CD4-positive, alpha-beta T cell treated with Interleukin-1 beta for 1 hour (primary cell): ENCODE measurements around the gene NUDT4.
"Not testable (repeated sequence)": the region's sequence is repeated elsewhere in the genome, so short reads cannot be mapped to it uniquely, and the experiment has no call there.

Experiments used
- DNase-seq, 2 donors: peaks; one replicate each; pipeline ENCODE4 v3.0.0-alpha.2; 2020 to 2022

NUDT4 gene

DNA sequence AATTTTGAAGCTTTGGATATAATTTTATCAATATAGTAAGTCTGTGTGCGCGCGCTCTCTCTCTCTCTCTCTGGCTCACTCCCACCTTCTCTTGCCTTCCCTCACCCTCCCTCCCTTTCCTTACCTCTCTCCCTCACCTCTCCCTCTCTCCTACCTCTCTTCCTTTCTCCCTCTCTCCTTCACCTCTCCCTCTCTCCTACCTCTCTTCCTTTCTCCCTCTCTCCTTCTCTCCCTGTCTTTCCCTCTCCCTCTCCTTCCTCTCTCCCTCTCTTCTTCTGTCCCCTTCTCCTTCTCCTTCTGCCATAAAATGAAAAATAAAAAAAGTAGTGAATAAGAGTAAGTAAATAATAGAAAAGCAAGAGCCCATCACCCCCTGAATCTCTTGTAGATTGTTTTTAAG is 9.0 kb upstream of the NUDT4 start:
- DNase-seq = no peak

- DNase-seq = no peak
These were observed 8.2 kb upstream of the NUDT4 start for GRCh38 chr12:93369505-93369904.

GRCh38 chr12:93370947-93371346 is 6.8 kb upstream of the NUDT4 start:
- DNase-seq = no peak

DNA sequence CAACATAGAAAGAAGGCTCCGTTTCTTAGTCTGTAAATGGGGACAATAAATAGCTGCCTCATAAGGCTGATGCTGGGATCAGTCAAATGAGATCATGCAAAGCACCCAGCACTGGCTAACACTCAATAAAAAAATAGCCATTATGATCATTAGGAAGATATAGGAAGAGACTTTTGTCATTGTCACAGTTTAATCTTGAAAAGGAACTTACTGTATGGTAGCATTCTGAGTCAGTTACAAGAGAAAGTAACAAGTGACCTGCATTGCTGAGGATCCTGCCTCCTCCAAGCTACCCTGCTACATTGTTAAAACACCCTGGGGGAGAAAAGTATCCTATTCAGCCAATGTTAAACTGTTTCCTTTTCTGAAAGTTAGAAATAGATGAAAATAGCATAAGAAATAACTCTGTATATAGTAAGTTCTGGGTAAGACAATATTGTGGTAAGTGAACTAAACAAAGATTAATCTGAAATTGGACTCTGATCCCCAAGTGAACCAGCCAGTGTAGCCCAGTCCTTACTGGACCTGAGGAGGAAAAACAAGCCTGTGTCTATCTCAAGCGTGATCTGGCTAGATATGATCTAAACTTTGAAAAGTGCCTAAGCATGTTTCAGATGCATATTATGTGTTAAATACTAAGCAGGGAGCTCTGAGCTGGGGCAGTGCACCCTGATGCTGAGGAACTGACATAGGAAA is 3.6 kb upstream of the NUDT4 start:
- DNase-seq = no peak

DNA sequence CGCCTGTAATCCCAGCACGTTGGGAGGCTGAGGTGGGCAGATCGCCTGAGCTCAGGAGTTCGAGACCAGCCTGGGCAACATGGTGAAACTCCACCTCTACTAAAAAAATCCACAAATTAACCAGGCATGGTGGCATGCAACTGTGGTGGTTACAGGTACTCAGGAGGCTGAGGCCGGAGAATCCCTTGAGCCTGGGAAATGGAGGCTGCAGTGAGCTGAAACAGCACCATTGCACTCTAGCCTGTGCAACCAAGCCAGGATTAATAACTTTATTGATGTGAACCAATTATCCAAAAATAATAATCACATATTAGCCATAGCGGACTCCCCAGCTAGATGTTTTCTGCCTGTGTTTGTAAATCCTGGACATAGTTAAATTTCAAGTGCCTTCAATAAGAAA is 1.8 kb upstream of the NUDT4 start:
- DNase-seq = no peak

DNA sequence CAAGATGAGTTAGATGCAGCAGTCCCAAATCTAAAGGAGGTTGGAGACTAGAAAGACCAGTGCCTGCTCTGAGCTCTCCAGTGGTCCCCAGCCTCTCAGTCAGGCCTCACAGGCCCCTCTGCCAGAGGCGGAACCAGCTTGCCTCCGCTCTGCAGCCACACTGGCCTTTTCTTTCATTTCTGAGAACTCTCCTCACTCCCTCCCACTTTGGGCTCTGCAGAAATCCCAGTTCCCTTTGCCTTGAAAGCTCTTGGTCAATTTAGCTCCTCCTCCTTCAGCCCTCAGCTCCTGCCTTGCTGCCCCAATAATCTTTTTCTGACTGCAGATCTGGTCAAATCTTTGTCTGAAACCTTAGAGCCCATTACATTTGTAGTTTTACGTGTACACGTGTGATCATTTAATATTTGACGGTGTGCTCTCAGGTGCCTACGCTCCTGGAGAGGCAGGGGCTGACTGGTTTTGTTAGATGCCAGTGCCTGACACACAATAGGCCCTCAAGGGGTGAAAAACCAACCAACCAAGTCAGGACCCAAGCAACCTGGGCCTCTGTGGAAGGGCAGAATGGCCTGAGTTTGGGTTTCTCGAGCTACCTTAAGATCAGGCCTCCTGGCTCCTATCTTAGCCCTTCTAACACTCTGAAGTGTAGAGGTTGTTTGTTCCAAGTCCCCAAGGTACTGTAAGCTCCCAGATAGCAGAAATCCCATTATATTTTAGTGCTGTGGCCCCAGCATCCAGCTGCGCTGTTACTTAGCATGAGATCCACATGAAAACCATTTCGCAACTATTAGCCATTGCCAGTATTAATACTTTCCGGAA is 1.1 kb upstream of the NUDT4 start:
- no peak for DNase-seq

- peak; percentile 47 to 56 for DNase-seq
These were observed 672 bp downstream of the NUDT4 start for GRCh38 chr12:93378196-93378997.

DNA sequence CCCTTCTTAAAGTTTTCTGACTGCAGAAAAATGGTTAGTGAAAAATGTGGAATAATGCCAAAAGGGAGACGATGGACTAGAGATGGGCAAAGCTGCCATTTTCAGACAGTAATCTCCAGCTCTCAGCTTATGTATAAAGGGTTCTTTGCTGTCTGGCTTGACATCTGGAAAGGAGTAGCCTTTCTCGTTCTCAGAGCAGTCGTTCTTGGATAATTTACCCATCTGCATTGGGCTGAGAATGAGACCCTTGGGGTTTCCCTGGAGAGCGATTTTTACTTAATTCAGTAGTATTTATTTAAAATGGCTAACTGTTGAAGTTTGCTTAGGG is 1.2 kb downstream of the NUDT4 start:
- no peak for DNase-seq

GRCh38 chr12:93379326-93379980 is 1.7 kb downstream of the NUDT4 start:
- DNase-seq = no peak

DNA sequence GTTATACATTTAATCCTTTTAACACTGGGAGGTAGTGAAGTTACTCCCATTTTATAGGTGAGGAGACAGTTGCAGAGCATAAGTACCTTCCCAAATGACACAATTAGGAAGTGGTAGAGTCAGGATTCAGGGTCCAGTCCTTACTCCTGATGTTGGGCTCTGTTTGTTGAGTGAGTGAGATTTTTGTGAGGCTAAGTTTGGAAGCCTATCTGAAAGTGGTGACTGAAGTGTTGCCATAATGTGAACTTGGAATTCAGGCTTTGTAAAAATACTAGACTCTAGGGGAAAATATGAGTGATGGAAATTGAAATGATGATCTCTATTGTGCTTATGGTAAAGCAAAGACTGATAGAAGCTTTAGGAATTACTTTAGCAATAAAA is 2.2 kb downstream of the NUDT4 start:
- DNase-seq = no peak

GRCh38 chr12:93380480-93381121 is 2.9 kb downstream of the NUDT4 start:
- no peak for DNase-seq

- no peak for DNase-seq
These were observed 3.6 kb downstream of the NUDT4 start for GRCh38 chr12:93381161-93381975.

DNA sequence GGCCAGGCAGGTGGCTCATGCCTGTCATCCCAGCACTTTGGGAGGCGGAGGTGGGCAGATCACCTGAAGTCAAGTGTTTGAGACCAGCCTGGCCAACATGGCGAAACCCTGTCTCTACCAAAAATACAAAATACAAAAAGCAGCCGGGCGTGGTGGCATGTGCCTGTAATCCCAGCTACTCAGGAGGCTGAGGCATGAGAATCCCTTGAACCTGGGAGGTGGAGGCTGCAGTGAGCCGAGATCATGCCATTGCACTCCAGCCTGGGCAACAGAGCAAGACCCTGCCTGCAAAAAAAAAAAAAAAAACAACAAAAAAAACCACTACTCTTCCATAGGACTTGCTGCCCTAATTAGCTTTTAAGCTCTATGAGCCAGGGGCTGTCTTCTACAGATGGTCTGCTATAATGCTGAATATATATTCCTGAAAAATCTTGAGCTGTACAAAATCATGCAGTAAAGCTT is 4.3 kb downstream of the NUDT4 start:
- not testable (repeated sequence) for DNase-seq

DNA sequence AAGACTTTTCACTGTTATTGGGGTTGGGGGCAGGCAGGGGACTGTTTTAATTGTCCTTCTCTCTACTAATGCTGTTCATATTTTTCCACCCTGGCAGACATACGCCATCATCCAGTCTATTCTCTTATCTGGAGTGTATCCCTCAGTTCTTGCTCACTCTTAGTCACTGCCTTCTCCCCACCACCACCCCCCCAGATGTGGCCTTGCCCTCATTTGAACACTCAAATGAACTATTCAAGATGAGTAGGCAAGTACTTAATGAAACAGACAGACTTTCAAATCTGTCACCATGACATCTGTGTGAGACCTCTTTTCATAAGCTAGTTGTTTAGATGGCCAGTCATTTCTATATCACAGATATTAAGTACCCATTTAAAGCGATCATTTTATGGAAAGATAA is 10.1 kb downstream of the NUDT4 start:
- no peak for DNase-seq

DNA sequence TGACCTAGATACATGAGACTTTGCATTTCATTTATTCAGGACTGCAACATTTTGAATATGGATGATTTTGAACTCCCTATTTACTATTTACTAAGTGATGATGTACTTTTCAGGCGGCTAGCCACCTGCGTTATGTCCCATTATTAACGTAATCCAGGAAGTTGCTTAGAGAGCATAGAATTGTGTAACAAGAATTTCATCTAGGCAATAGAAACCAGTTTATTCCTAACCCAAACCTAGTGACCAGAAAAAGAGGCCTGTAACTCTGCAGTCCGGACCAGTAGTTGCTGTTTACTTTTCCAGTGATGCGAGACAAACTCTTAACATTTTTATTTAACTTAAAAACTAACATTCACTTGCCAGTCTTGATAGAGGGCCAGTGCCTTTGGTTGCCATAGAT is 12.3 kb downstream of the NUDT4 start:
- no peak for DNase-seq

DNA sequence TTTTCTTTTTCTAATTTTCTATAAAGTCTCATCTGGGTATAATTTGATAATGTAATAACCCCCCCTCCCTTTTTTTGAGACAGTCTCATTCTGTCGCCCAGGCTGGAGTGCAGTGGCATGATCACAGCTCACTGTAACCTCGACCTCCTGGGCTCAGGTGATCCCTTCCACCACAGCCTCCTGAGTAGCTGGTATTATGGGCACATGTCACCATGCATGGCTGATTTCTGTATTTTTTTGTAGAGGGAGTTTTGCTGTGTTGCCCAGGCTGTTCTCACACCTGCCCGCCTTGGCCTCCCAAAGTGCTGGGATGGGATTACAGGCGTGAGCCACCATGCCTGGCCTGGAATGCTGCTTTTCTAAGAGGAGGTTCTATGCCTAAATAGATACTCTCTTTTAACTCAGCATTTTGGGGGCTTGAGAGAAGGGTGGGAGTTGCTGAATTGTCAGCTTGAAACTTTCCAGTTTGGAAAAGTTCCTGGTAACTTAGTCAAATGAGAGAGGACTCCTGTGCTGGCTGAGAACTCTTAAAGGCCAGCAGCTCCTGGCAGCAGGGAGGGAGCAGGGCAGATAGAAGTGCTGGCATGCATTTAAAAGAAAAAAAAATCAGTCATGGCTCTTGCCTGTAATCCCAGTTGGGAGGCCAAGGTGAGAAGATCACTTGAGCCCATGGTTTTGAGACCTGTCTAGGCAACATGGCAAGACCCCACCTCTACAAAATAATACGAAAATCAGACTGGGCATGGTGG is 13.0 kb downstream of the NUDT4 start:
- DNase-seq = no peak

DNA sequence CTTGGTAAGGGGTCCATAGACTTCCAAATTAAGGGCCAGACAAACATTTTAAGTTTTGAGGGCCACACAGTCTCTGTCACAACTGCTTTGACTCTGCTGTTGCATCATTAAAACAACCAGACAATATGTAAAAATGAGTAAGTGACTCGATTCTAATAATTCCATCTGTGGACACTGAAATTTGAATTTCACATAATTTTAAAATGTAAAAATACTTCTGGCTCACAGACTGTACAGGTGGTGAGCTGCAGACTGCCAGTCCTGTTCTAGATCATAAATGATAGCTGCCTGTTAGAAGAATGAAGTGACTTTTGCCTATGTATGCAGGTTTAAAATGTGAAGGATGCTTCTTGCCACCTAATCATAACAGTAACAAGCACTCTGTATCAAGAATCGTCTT is 15.7 kb downstream of the NUDT4 start:
- no peak for DNase-seq

GRCh38 chr12:93397412-93397811 is 19.7 kb downstream of the NUDT4 start:
- DNase-seq = no peak

GRCh38 chr12:93399183-93399863 is 21.6 kb downstream of the NUDT4 start:
- not testable (repeated sequence) for DNase-seq
